Brain microvascular endothelial cell (primary cell): ENCODE measurements around the gene DAPK1.

Experiments
- DNase-seq: peaks from one replicate; pipeline ENCODE4 v3.0.0-alpha.2; 2020
- H3K27ac ChIP-seq: fragments of 250-450 bp; sonication (Bioruptor Pico); 2 replicates; pipeline ENCODE4 v1.5.1; 2020; ENCODE audit warnings: mild to moderate bottlenecking, moderate library complexity
- H3K27me3 ChIP-seq: fragments of 250-450 bp; sonication (Bioruptor Pico); replicated peaks from 2 replicates; pipeline ENCODE4 v1.5.1; 2020; ENCODE audit warnings: mild to moderate bottlenecking
- H3K36me3 ChIP-seq: fragments of 250-450 bp; sonication (Bioruptor Pico); replicated peaks from 2 replicates; pipeline ENCODE4 v1.5.1; 2020; ENCODE audit warnings: mild to moderate bottlenecking
- H3K4me3 ChIP-seq: 2 replicates; pipeline ENCODE4 v1.5.1; 2011; ENCODE audit warnings: low read depth, mild to moderate bottlenecking, control low read depth, low read length, moderate library complexity
- CTCF ChIP-seq: IDR thresholded peaks from 2 replicates; pipeline ENCODE4 v1.5.1; 2011; ENCODE audit warnings: low read depth, mild to moderate bottlenecking, moderate library complexity, low read length, control low read depth, inconsistent platforms; ENCODE audit errors: missing control alignments
- in situ Hi-C: cut with HindIII; loops from 2 replicates; pipeline ENCODE4 v1.10.0; 2017; ENCODE audit warnings: low sequenced_read_pairs, low pct_ligation_motif_present

DAPK1 gene

GRCh38 chr9:87569008-87569509, 71.4 kb downstream of the DAPK1 start:
- in situ Hi-C loops, result no loop called here
- Histone ChIP-seq H3K36me3 (no peaks in the 10 kb centered on the region), H3K27ac (no peak overlapping the region), H3K27me3 (no peaks in the 10 kb centered on the region), H3K4me3 (no peak overlapping the region)
- no peak for TF ChIP-seq CTCF
- no peak for DNase-seq

- DNase-seq, result peak; percentile 15
- no peak for TF ChIP-seq CTCF
- Histone ChIP-seq H3K36me3 (no peaks in the 10 kb centered on the region), H3K27ac (no peak overlapping the region), H3K27me3 (no peaks in the 10 kb centered on the region), H3K4me3 (no peak overlapping the region)
- in situ Hi-C loops, result no loop called here
Observed at GRCh38 chr9:87569518-87569917, 71.9 kb downstream of the DAPK1 start.

GRCh38 chr9:87570000-87570908, 72.6 kb downstream of the DAPK1 start:
- no peaks in the 10 kb centered on the region for H3K36me3 ChIP-seq
- no peak for TF ChIP-seq CTCF
- no peak overlapping the region for H3K27ac ChIP-seq
- DNase-seq, result no peak
- in situ Hi-C loops, result no loop called here
- H3K4me3 ChIP-seq, result no peak overlapping the region
- H3K27me3 ChIP-seq, result no peaks in the 10 kb centered on the region

GRCh38 chr9:87572719-87573118, 75.1 kb downstream of the DAPK1 start:
- Histone ChIP-seq H3K36me3 (no peaks in the 10 kb centered on the region), H3K27ac (no peak overlapping the region), H3K27me3 (no peaks in the 10 kb centered on the region), H3K4me3 (no peak overlapping the region)
- in situ Hi-C loops, result no loop called here
- no peak for TF ChIP-seq CTCF
- DNase-seq, result no peak

GRCh38 chr9:87573841-87574342, 76.2 kb downstream of the DAPK1 start:
- no peaks in the 10 kb centered on the region for H3K36me3 ChIP-seq
- no peak overlapping the region for H3K4me3 ChIP-seq
- H3K27ac ChIP-seq, result no peak overlapping the region
- H3K27me3 ChIP-seq, result no peaks in the 10 kb centered on the region
- DNase-seq, result peak; percentile 8
- no peak for TF ChIP-seq CTCF
- in situ Hi-C loops, result no loop called here

GRCh38 chr9:87577746-87578145, 80.1 kb downstream of the DAPK1 start:
- Histone ChIP-seq H3K27ac (no peak overlapping the region), H3K27me3 (no peaks in the 10 kb centered on the region), H3K4me3 (no peak overlapping the region), H3K36me3 (no peaks in the 10 kb centered on the region)
- in situ Hi-C loops, result no loop called here
- DNase-seq, result no peak
- TF ChIP-seq CTCF, result no peak
